ENCODE measurements around the gene PTPRD.

PTPRD gene

GRCh38 chr9:8332331-8332650 is 2280.5 kb downstream of the PTPRD start:
- DNase-seq (ENCODE audit: low spot score), result no peak

- DNase-seq (ENCODE audit: low spot score), result no peak
Measured at GRCh38 chr9:8331507-8332330, 2281.1 kb downstream of the PTPRD start.

- no peak for DNase-seq (ENCODE audit: low spot score)
Measured at GRCh38 chr9:8329561-8330283, 2283.1 kb downstream of the PTPRD start.

GRCh38 chr9:8315211-8315610 is 2297.6 kb downstream of the PTPRD start:
- DNase-seq (ENCODE audit: low spot score), result no peak

GRCh38 chr9:8309258-8309657 is 2303.5 kb downstream of the PTPRD start:
- DNase-seq (ENCODE audit: low spot score), result no peak

- DNase-seq (ENCODE audit: low spot score), result no peak
Measured at GRCh38 chr9:8304720-8305119, 2308.1 kb downstream of the PTPRD start.

GRCh38 chr9:8301296-8301695 is 2311.5 kb downstream of the PTPRD start:
- no peak for DNase-seq (ENCODE audit: low spot score)

- no peak for DNase-seq (ENCODE audit: low spot score)
Measured at GRCh38 chr9:8297047-8297446, 2315.8 kb downstream of the PTPRD start.

GRCh38 chr9:8292657-8293056 is 2320.1 kb downstream of the PTPRD start:
- no peak for DNase-seq (ENCODE audit: low spot score)

- DNase-seq (ENCODE audit: low spot score), result no peak
Measured at GRCh38 chr9:8289681-8290080, 2323.1 kb downstream of the PTPRD start.

GRCh38 chr9:8287970-8288369 is 2324.8 kb downstream of the PTPRD start:
- DNase-seq (ENCODE audit: low spot score), result no peak

- DNase-seq (ENCODE audit: low spot score), result no peak
Measured at GRCh38 chr9:8287501-8287900, 2325.3 kb downstream of the PTPRD start.

GRCh38 chr9:8284884-8285283 is 2327.9 kb downstream of the PTPRD start:
- peak; percentile 50 for DNase-seq (ENCODE audit: low spot score)

GRCh38 chr9:8282535-8282934 is 2330.3 kb downstream of the PTPRD start:
- DNase-seq (ENCODE audit: low spot score), result no peak

- no peak for DNase-seq (ENCODE audit: low spot score)
Measured at GRCh38 chr9:8280811-8281210, 2332.0 kb downstream of the PTPRD start.

- no peak for DNase-seq (ENCODE audit: low spot score)
Measured at GRCh38 chr9:8278048-8278447, 2334.8 kb downstream of the PTPRD start.

GRCh38 chr9:8270235-8270634 is 2342.6 kb downstream of the PTPRD start:
- DNase-seq (ENCODE audit: low spot score), result no peak

GRCh38 chr9:8268881-8269280 is 2343.9 kb downstream of the PTPRD start:
- no peak for DNase-seq (ENCODE audit: low spot score)

GRCh38 chr9:8268216-8268878 is 2344.5 kb downstream of the PTPRD start:
- no peak for DNase-seq (ENCODE audit: low spot score)

- no peak for DNase-seq (ENCODE audit: low spot score)
Measured at GRCh38 chr9:8267636-8268035, 2345.2 kb downstream of the PTPRD start.

- no peak for DNase-seq (ENCODE audit: low spot score)
Measured at GRCh38 chr9:8266861-8267260, 2345.9 kb downstream of the PTPRD start.

- no peak for DNase-seq (ENCODE audit: low spot score)
Measured at GRCh38 chr9:8265281-8265680, 2347.5 kb downstream of the PTPRD start.
